ENCODE results near the gene IL2RA. TPM values are rescaled to one million over a fixed set of nuclear protein-coding genes. Genes with fewer than 3 reads are reported as not detected.
"Not testable (repeated sequence)": the region's sequence is repeated elsewhere in the genome, so short reads cannot be mapped to it uniquely, and the experiment has no call there.

The IL2RA gene
- total RNA-seq (1 to 10 TPM; 2.4 to 4.2 TPM), polyA plus RNA-seq (1 to 10 TPM in 1 of 2 donors, under 1 TPM in 1; 0.33 to 4.1 TPM)
- long read RNA-seq, donor 1, partial matches to known transcripts: 0 of 3 reads
- long read RNA-seq, donor 1, other reads (novel, unspliced or antisense): 1 of 3 reads
- long read RNA-seq, donor 2: 0 reads

GRCh38 chr10:6062101-6062771, at the start of gene IL2RA:
TSS of gene IL2RA (minus strand) at chr10:6062367. CDS start at chr10:6062151, 216 bp downstream.
- H3K27ac ChIP-seq (ENCODE audit: low read depth in 1 of 2, low read length in 2 of 2): no peak within 1 kb of the TSS
- 83 to 86% methylated on average over 18 of the region's 18 CpGs for WGBS, 2 donors
- intact Hi-C loops (cut with DNase I): no loop called here
- no peaks in the 10 kb centered on the region for H3K27me3 ChIP-seq (ENCODE audit: control insufficient read depth in 1 of 2, insufficient read depth in 2 of 2, low read length in 1 of 2)
- DNase-seq (peak in 1 of 2 donors; percentile 58), ATAC-seq (ENCODE audit: low FRiP score) (no peak)
- H3K4me1 ChIP-seq (ENCODE audit: control insufficient read depth in 1 of 2, insufficient read depth in 2 of 2, low read length in 2 of 2): no peaks in the 10 kb centered on the region
- no peaks in the 10 kb centered on the region for H3K36me3 ChIP-seq (ENCODE audit: control insufficient read depth in 1 of 2, insufficient read depth in 2 of 2, low read length in 1 of 2)
- no peak within 1 kb of the TSS for H3K4me3 ChIP-seq (ENCODE audit: low read length in 2 of 2)
- no peaks in the 10 kb centered on the region for H3K9me3 ChIP-seq (ENCODE audit: control insufficient read depth, low read length)

- ATAC-seq (ENCODE audit: low FRiP score): no peak
- Histone ChIP-seq H3K27me3 (ENCODE audit: control insufficient read depth in 1 of 2, insufficient read depth in 2 of 2, low read length in 1 of 2) (no peaks in the 10 kb centered on the region), H3K36me3 (ENCODE audit: control insufficient read depth in 1 of 2, insufficient read depth in 2 of 2, low read length in 1 of 2) (peaks cover 5 to 13% of the 10 kb centered on the region in 2 donors), H3K27ac (ENCODE audit: low read depth in 1 of 2, low read length in 2 of 2) (no peak overlapping the region), H3K4me3 (ENCODE audit: low read length in 2 of 2) (no peak overlapping the region), H3K4me1 (ENCODE audit: control insufficient read depth in 1 of 2, insufficient read depth in 2 of 2, low read length in 2 of 2) (no peaks in the 10 kb centered on the region), H3K9me3 (ENCODE audit: control insufficient read depth, low read length) (no peaks in the 10 kb centered on the region)
- DNase-seq: no peak
- intact Hi-C loops (cut with DNase I): no loop called here
- WGBS, 2 donors: 83 to 86% methylated on average over 5 of the region's 5 CpGs
Observed at GRCh38 chr10:6110136-6110535, 48.0 kb upstream of the IL2RA start.

- no peak for DNase-seq
- peaks cover 5 to 13% of the 10 kb centered on the region in 2 donors for H3K36me3 ChIP-seq (ENCODE audit: control insufficient read depth in 1 of 2, insufficient read depth in 2 of 2, low read length in 1 of 2)
- H3K27ac ChIP-seq (ENCODE audit: low read depth in 1 of 2, low read length in 2 of 2): no peak overlapping the region
- H3K9me3 ChIP-seq (ENCODE audit: control insufficient read depth, low read length): no peaks in the 10 kb centered on the region
- H3K4me1 ChIP-seq (ENCODE audit: control insufficient read depth in 1 of 2, insufficient read depth in 2 of 2, low read length in 2 of 2): no peaks in the 10 kb centered on the region
- WGBS, 2 donors: 83% methylated on average over 7 of the region's 7 CpGs
- H3K4me3 ChIP-seq (ENCODE audit: low read length in 2 of 2): no peak overlapping the region
- intact Hi-C loops (cut with DNase I): loop anchor here (2.0 to 5.0 kb wide), 4 partner anchors 38 to 293 kb away; partner anchors contain the start of gene PFKFB3 (in 2 of the 2)
- ATAC-seq (ENCODE audit: low FRiP score): no peak
- no peaks in the 10 kb centered on the region for H3K27me3 ChIP-seq (ENCODE audit: control insufficient read depth in 1 of 2, insufficient read depth in 2 of 2, low read length in 1 of 2)
Observed at GRCh38 chr10:6109444-6109775, 47.2 kb upstream of the IL2RA start.

GRCh38 chr10:6108631-6109443, 46.7 kb upstream of the IL2RA start:
- WGBS, 2 donors: 37% methylated on average over 12 of the region's 12 CpGs

GRCh38 chr10:6108072-6108471, 45.9 kb upstream of the IL2RA start:
- H3K9me3 ChIP-seq (ENCODE audit: control insufficient read depth, low read length): no peaks in the 10 kb centered on the region
- H3K4me3 ChIP-seq (ENCODE audit: low read length in 2 of 2): no peak overlapping the region
- H3K36me3 ChIP-seq (ENCODE audit: control insufficient read depth in 1 of 2, insufficient read depth in 2 of 2, low read length in 1 of 2): peaks cover 3 to 13% of the 10 kb centered on the region in 2 donors
- ATAC-seq (ENCODE audit: low FRiP score) (no peak), DNase-seq (no peak)
- WGBS, 2 donors: 78% methylated on average over 6 of the region's 6 CpGs
- H3K27ac ChIP-seq (ENCODE audit: low read depth in 1 of 2, low read length in 2 of 2): no peak overlapping the region
- no peaks in the 10 kb centered on the region for H3K4me1 ChIP-seq (ENCODE audit: control insufficient read depth in 1 of 2, insufficient read depth in 2 of 2, low read length in 2 of 2)
- no peaks in the 10 kb centered on the region for H3K27me3 ChIP-seq (ENCODE audit: control insufficient read depth in 1 of 2, insufficient read depth in 2 of 2, low read length in 1 of 2)
- intact Hi-C loops (cut with DNase I): loop anchor here (1.0 to 5.0 kb wide), 5 partner anchors 39 to 295 kb away; partner anchors contain the start of gene PFKFB3 (in 2 of the 2)

More at GRCh38 chr10:6108631-6109443, 46.7 kb upstream of the IL2RA start:
- DNase-seq (no peak), ATAC-seq (ENCODE audit: low FRiP score) (peak; percentile 73)
- Histone ChIP-seq H3K27ac (ENCODE audit: low read depth in 1 of 2, low read length in 2 of 2) (no peak overlapping the region), H3K27me3 (ENCODE audit: control insufficient read depth in 1 of 2, insufficient read depth in 2 of 2, low read length in 1 of 2) (no peaks in the 10 kb centered on the region), H3K9me3 (ENCODE audit: control insufficient read depth, low read length) (no peaks in the 10 kb centered on the region), H3K4me1 (ENCODE audit: control insufficient read depth in 1 of 2, insufficient read depth in 2 of 2, low read length in 2 of 2) (no peaks in the 10 kb centered on the region), H3K4me3 (ENCODE audit: low read length in 2 of 2) (no peak overlapping the region), H3K36me3 (ENCODE audit: control insufficient read depth in 1 of 2, insufficient read depth in 2 of 2, low read length in 1 of 2) (peaks cover 3 to 13% of the 10 kb centered on the region in 2 donors)
- intact Hi-C loops (cut with DNase I): loop anchor here (1.0 to 5.0 kb wide), 5 partner anchors 38 to 294 kb away; partner anchors contain the start of gene PFKFB3 (in 2 of the 2)

GRCh38 chr10:6107616-6108015, 45.4 kb upstream of the IL2RA start:
- intact Hi-C loops (cut with DNase I): loop anchor here (1.0 to 5.0 kb wide), 5 partner anchors 40 to 295 kb away; partner anchors contain the start of gene PFKFB3 (in 2 of the 2)
- H3K36me3 ChIP-seq (ENCODE audit: control insufficient read depth in 1 of 2, insufficient read depth in 2 of 2, low read length in 1 of 2): peaks cover 3 to 15% of the 10 kb centered on the region in 2 donors
- H3K9me3 ChIP-seq (ENCODE audit: control insufficient read depth, low read length): not testable (repeated sequence)

GRCh38 chr10:6103591-6103990, 41.4 kb upstream of the IL2RA start:
- no peak overlapping the region for H3K27ac ChIP-seq (ENCODE audit: low read depth in 1 of 2, low read length in 2 of 2)
- no peak overlapping the region for H3K4me3 ChIP-seq (ENCODE audit: low read length in 2 of 2)
- intact Hi-C loops (cut with DNase I): no loop called here
- peaks cover 3 to 6% of the 10 kb centered on the region in 2 donors for H3K36me3 ChIP-seq (ENCODE audit: control insufficient read depth in 1 of 2, insufficient read depth in 2 of 2, low read length in 1 of 2)
- ATAC-seq (ENCODE audit: low FRiP score) (no peak), DNase-seq (no peak)
- 81 to 83% methylated on average over 8 of the region's 8 CpGs for WGBS, 2 donors
- no peaks in the 10 kb centered on the region for H3K9me3 ChIP-seq (ENCODE audit: control insufficient read depth, low read length)
- no peaks in the 10 kb centered on the region for H3K27me3 ChIP-seq (ENCODE audit: control insufficient read depth in 1 of 2, insufficient read depth in 2 of 2, low read length in 1 of 2)
- H3K4me1 ChIP-seq (ENCODE audit: control insufficient read depth in 1 of 2, insufficient read depth in 2 of 2, low read length in 2 of 2): no peaks in the 10 kb centered on the region

More at GRCh38 chr10:6107616-6108015, 45.4 kb upstream of the IL2RA start:
- not testable (repeated sequence) for H3K4me3 ChIP-seq (ENCODE audit: low read length in 2 of 2); DNase-seq; ATAC-seq (ENCODE audit: low FRiP score); H3K27me3 ChIP-seq (ENCODE audit: control insufficient read depth in 1 of 2, insufficient read depth in 2 of 2, low read length in 1 of 2); H3K4me1 ChIP-seq (ENCODE audit: control insufficient read depth in 1 of 2, insufficient read depth in 2 of 2, low read length in 2 of 2); H3K27ac ChIP-seq (ENCODE audit: low read depth in 1 of 2, low read length in 2 of 2)
- 90 to 91% methylated on average over 3 of the region's 3 CpGs for WGBS, 2 donors

- intact Hi-C loops (cut with DNase I): no loop called here
- Histone ChIP-seq H3K4me1 (ENCODE audit: control insufficient read depth in 1 of 2, insufficient read depth in 2 of 2, low read length in 2 of 2) (no peaks in the 10 kb centered on the region), H3K27ac (ENCODE audit: low read depth in 1 of 2, low read length in 2 of 2) (no peak overlapping the region), H3K4me3 (ENCODE audit: low read length in 2 of 2) (no peak overlapping the region), H3K36me3 (ENCODE audit: control insufficient read depth in 1 of 2, insufficient read depth in 2 of 2, low read length in 1 of 2) (peaks cover 3% of the 10 kb centered on the region in 2 donors), H3K27me3 (ENCODE audit: control insufficient read depth in 1 of 2, insufficient read depth in 2 of 2, low read length in 1 of 2) (no peaks in the 10 kb centered on the region), H3K9me3 (ENCODE audit: control insufficient read depth, low read length) (no peaks in the 10 kb centered on the region)
- ATAC-seq (ENCODE audit: low FRiP score): no peak
- no peak for DNase-seq
- WGBS, 2 donors: 89 to 93% methylated on average over 8 of the region's 8 CpGs
Observed at GRCh38 chr10:6102128-6102527, 40.0 kb upstream of the IL2RA start.

Measured in aorta (tissue), 5 donors.